Measurements from ENCODE around the gene DPP6.
A peak's percentile ranks its signal among the peaks of the same experiment; 100 is the strongest.

DNA sequence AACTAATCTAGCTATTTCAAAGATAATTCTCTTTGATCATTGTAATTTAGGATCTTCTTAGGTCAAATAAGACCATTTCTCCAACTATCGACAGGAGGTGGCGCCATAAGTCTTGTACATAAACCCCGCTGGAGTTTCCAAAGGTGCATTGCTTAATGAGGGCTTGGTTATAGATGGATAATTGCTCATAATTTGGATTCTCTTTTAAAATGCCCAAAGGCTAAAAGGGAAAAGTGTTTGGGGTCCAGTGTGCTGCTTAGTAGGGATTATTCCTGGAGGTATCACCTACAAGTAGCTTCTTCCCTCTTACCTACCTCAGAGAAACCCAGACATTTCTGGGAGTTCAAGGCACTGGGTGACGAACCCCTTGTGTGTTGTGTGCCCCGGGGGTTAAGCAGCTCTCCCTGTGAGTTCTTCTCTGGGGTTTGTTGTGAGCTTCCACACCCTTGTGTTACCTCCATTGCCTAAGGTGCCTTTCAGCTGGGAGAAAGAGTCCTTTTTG, 875.5 kb downstream of the DPP6 start:
- TF ChIP-seq, protein P1, sequence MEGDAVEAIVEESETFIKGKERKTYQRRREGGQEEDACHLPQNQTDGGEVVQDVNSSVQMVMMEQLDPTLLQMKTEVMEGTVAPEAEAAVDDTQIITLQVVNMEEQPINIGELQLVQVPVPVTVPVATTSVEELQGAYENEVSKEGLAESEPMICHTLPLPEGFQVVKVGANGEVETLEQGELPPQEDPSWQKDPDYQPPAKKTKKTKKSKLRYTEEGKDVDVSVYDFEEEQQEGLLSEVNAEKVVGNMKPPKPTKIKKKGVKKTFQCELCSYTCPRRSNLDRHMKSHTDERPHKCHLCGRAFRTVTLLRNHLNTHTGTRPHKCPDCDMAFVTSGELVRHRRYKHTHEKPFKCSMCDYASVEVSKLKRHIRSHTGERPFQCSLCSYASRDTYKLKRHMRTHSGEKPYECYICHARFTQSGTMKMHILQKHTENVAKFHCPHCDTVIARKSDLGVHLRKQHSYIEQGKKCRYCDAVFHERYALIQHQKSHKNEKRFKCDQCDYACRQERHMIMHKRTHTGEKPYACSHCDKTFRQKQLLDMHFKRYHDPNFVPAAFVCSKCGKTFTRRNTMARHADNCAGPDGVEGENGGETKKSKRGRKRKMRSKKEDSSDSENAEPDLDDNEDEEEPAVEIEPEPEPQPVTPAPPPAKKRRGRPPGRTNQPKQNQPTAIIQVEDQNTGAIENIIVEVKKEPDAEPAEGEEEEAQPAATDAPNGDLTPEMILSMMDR (conservative IDR thresholded peaks at IDR 0.05; ENCODE audit: low read depth, low read length): peak; percentile 77
- no peak for TF ChIP-seq EZH2 (IDR thresholded peaks at IDR 0.05; ENCODE audit: borderline replicate concordance, low read depth, low read length, poor library complexity, severe bottlenecking)

Data from A673 (cell line).